Transverse colon (tissue), 4 donors: ENCODE measurements around the gene SEMA3F.

Experiments
- CTCF ChIP-seq, 5 experiments: fragments of 200-600 bp in 3 of 5; fragments of 450-650 bp in 2 of 5; sonication (generic) in 3 of 5; IDR thresholded peaks; 1 replicate in 2 of 5; 2 replicates in 3 of 5; pipeline ENCODE4 v1.5.1; 2016 to 2017; ENCODE audit warnings: antibody characterized with exemption in 5 of 5, inconsistent platforms in 3 of 5, mild to moderate bottlenecking in 2 of 5, moderate library complexity in 1 of 5
- POLR2A ChIP-seq: fragments of 450-650 bp; IDR thresholded peaks from one replicate; pipeline ENCODE4 v1.6.1; 2016; ENCODE audit warnings: antibody characterized with exemption, mild to moderate bottlenecking, moderate library complexity
- POLR2AphosphoS5 ChIP-seq, 3 donors: sonication (generic); formaldehyde crosslinking; IDR thresholded peaks; one replicate each; pipeline ENCODE4 v1.6.1; 2016; ENCODE audit warnings: antibody characterized with exemption in 3 of 3

- no peak for TF ChIP-seq POLR2AphosphoS5 (IDR thresholded peaks at IDR 0.05)
- TF ChIP-seq CTCF (IDR thresholded peaks at IDR 0.05) = no peak
- no peak for TF ChIP-seq POLR2A
These were observed 75.6 kb downstream of the SEMA3F start for GRCh38 chr3:50230794-50231125.
